Endodermal cell (in vitro differentiated cells): ENCODE results near the gene PDGFA. TPM values are rescaled to one million over a fixed set of nuclear protein-coding genes. Genes with fewer than 3 reads are reported as not detected.

Source experiments
- DNase-seq: peaks from one replicate; pipeline ENCODE4 v3.0.0-alpha.2; 2017
- H3K27ac ChIP-seq: 2 replicates; pipeline ENCODE4 v1.5.1; 2013; ENCODE audit warnings: mild to moderate bottlenecking, low read depth, low read length, moderate library complexity
- H3K27me3 ChIP-seq: 2 replicates; pipeline ENCODE4 v1.6.1; 2013; ENCODE audit warnings: mild to moderate bottlenecking, low read length, moderate library complexity; ENCODE audit not compliant: insufficient read depth, control insufficient read depth, poor library complexity, severe bottlenecking
- H3K36me3 ChIP-seq: 2 replicates; pipeline ENCODE4 v1.7.0; 2013; ENCODE audit warnings: mild to moderate bottlenecking, low read length, moderate library complexity; ENCODE audit not compliant: control insufficient read depth, insufficient read depth
- H3K4me1 ChIP-seq: one replicate; pipeline ENCODE4 v1.7.0; 2013; ENCODE audit warnings: low read length; ENCODE audit not compliant: control insufficient read depth, insufficient read depth
- H3K4me3 ChIP-seq: 2 replicates; pipeline ENCODE4 v1.5.1; 2013; ENCODE audit warnings: mild to moderate bottlenecking, low read length, moderate library complexity
- H3K9ac ChIP-seq: 2 replicates; pipeline ENCODE4 v1.6.1; 2013; ENCODE audit warnings: mild to moderate bottlenecking, low read length, moderate library complexity; ENCODE audit not compliant: poor library complexity, severe bottlenecking; ENCODE audit errors: extremely low read depth
- H3K9me3 ChIP-seq: 2 replicates; pipeline ENCODE4 v1.6.1; 2013; ENCODE audit warnings: mild to moderate bottlenecking, low read length, moderate library complexity; ENCODE audit not compliant: control insufficient read depth
- H3K27ac Mint-ChIP-seq: 2 replicates; pipeline ENCODE4 v1.8.0; 2020; ENCODE audit warnings: mixed read lengths
- H3K27me3 Mint-ChIP-seq: 2 replicates; pipeline ENCODE4 v1.8.0; 2021; ENCODE audit warnings: mild to moderate bottlenecking, mixed read lengths; ENCODE audit not compliant: insufficient read depth
- H3K36me3 Mint-ChIP-seq: 2 replicates; pipeline ENCODE4 v1.8.0; 2020; ENCODE audit warnings: low read depth, mixed read lengths
- H3K4me1 Mint-ChIP-seq: 2 replicates; pipeline ENCODE4 v1.8.0; 2020; ENCODE audit warnings: mixed read lengths
- H3K4me3 Mint-ChIP-seq: 2 replicates; pipeline ENCODE4 v1.8.0; 2020; ENCODE audit warnings: mild to moderate bottlenecking, moderate library complexity, mixed read lengths
- H3K9me3 Mint-ChIP-seq: 2 replicates; pipeline ENCODE4 v1.8.0; 2020; ENCODE audit warnings: mild to moderate bottlenecking, mixed read lengths
- CTCF ChIP-seq: fragments of 200-600 bp; sonication (generic); conservative IDR thresholded peaks from 2 replicates; pipeline ENCODE4 v1.5.0; 2021; ENCODE audit warnings: antibody characterized with exemption, mild to moderate bottlenecking
- WGBS, 2 experiments: methylation state at CpG; one replicate each; pipeline versions ENCODE4 v1.1.5 to v1.1.7; 2013; ENCODE audit warnings: missing lambda C conversion rate in 2 of 2, mixed read lengths in 1 of 2; ENCODE audit not compliant: insufficient coverage in 1 of 2, insufficient read length in 1 of 2; 5-methylcytosine and 5-hydroxymethylcytosine counted together
- total RNA-seq, 2 donors: library from RNA; stranded (reverse); fragmentation: NEBNext Ultra II Directional in 1 of 2; extraction: Animal tissue kit (Norgen Biotek cat#: 25700) in 1 of 2; gene quantifications; 2 replicates in 1 of 2; 3 replicates in 1 of 2; pipeline ENCODE4 v1.2.1, GENCODE V29; 2021

Gene PDGFA
- total RNA-seq, 2 donors from 2014 or later, result 11.9 to 24.1 TPM

DNA sequence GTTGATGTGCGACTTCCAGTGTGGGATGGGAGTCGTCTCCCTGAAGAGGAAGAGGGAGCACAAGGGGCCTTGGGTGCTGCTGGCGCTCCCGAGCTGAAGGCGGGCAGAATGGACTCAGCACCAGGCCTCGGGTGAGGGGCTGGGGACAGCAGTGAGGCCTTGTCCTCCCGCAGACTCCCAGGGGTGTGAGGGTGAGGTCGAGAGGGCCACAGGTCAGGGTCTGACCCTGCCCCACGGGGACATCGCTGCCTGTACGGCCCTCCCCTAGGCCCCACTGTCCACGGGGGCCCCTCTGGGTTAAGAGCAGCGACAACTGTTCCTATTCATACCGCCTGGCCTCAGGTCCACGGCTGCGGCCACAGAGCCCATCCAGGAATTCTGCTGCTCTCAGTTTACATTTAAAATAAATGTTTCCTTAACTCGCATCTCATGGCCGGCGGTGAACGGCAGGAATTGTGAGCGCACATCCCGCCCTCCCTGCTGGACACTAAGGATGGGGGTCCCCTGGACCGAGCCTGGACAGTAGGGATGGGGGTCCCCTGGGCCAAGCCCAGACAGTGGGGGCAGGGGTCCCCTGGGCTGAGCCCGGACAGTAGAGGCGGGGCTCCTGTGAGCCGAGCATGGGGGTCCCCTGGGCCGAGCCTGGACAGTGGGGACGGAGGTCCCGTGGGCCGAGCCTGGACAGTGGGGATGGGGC, 61.7 kb downstream of the PDGFA start:
- Histone ChIP-seq H3K36me3 (no peaks in the 10 kb centered on the region), H3K4me1 (peaks cover 4% of the 10 kb centered on the region), H3K27me3 (peaks cover 3% of the 10 kb centered on the region), H3K9me3 (no peaks in the 10 kb centered on the region), H3K9ac (no peak overlapping the region), H3K4me3 (no peak overlapping the region), H3K27ac (no peak overlapping the region)
- no peak overlapping the region for H3K4me3 Mint-ChIP-seq
- no peaks in the 10 kb centered on the region for H3K9me3 Mint-ChIP-seq
- H3K36me3 Mint-ChIP-seq, result no peaks in the 10 kb centered on the region
- H3K27me3 Mint-ChIP-seq, result no peaks in the 10 kb centered on the region
- no peak for TF ChIP-seq CTCF
- no peak for DNase-seq
- H3K4me1 Mint-ChIP-seq, result no peaks in the 10 kb centered on the region
- no peak overlapping the region for H3K27ac Mint-ChIP-seq
- 92 to 95% methylated on average over 23 to 30 of the region's 30 CpGs for WGBS, 2 experiments

DNA sequence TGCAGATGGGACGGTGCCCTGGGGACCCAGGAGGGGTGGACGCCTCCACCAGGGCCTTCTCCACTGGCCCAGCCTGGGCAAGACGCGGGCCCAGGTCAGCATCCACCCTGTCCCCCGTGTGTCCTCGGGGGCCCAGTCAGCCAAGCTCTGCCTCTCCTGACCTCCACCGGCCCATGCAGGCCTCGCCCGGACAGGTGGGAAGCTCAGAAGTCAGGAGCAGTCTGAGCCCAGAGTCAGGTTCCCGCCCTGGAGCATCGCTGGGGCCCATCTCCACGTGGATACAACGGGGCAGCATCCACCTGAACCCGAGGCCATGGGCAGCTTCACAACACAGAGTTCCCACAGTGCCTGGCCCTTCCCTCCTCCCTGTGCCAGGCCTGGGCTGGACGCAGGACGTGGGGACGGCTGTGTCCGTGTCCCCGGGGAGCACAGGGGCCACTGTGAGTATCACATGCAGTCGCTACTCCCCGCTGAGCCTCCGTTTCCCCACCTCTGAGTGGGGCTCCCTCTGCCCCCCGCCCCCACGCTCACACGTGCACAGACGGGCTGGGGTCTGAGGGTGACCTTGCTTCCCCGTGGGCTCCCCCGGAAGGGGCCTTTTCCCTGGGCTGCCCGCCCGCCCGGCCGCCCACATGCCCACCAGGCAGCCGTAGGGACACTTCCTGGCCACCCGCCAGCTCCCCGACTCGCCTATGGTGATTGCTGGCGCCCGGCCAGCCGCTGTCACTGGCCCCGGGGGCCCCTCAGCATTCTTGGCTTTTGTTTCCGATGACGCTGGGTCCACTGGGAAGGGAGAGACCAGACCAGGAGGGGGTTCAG, 64.3 kb downstream of the PDGFA start:
- Mint-ChIP-seq H3K9me3 (no peaks in the 10 kb centered on the region), H3K4me3 (no peak overlapping the region), H3K36me3 (no peaks in the 10 kb centered on the region), H3K27me3 (peaks cover 18% of the 10 kb centered on the region), H3K27ac (no peak overlapping the region), H3K4me1 (peaks cover 11% of the 10 kb centered on the region)
- DNase-seq, result no peak
- Histone ChIP-seq H3K4me1 (no peaks in the 10 kb centered on the region), H3K36me3 (no peaks in the 10 kb centered on the region), H3K9ac (no peak overlapping the region), H3K27ac (no peak overlapping the region), H3K9me3 (no peaks in the 10 kb centered on the region), H3K27me3 (peaks cover 24% of the 10 kb centered on the region), H3K4me3 (no peak overlapping the region)
- 91 to 93% methylated on average over 12 to 42 of the region's 42 CpGs for WGBS, 2 experiments
- no peak for TF ChIP-seq CTCF

- no peak for TF ChIP-seq CTCF
- no peaks in the 10 kb centered on the region for H3K9me3 Mint-ChIP-seq
- Histone ChIP-seq H3K9ac (no peak overlapping the region), H3K27ac (no peak overlapping the region), H3K36me3 (no peaks in the 10 kb centered on the region), H3K27me3 (peaks cover 24% of the 10 kb centered on the region), H3K9me3 (no peaks in the 10 kb centered on the region), H3K4me3 (no peak overlapping the region), H3K4me1 (no peaks in the 10 kb centered on the region)
- no peak overlapping the region for H3K4me3 Mint-ChIP-seq
- peaks cover 11% of the 10 kb centered on the region for H3K4me1 Mint-ChIP-seq
- H3K27me3 Mint-ChIP-seq, result peaks cover 22% of the 10 kb centered on the region
- no peak for DNase-seq
- 87 to 91% methylated on average over 47 to 56 of the region's 56 CpGs for WGBS, 2 experiments
- H3K36me3 Mint-ChIP-seq, result no peaks in the 10 kb centered on the region
- H3K27ac Mint-ChIP-seq, result no peak overlapping the region
Observed at GRCh38 chr7:454356-455109, 65.1 kb downstream of the PDGFA start.
